ENCODE data around the gene TRAPPC14. TPM values are rescaled to one million over a fixed set of nuclear protein-coding genes. Genes with fewer than 3 reads are reported as not detected.
A peak's percentile ranks its signal among the peaks of the same experiment; 100 is the strongest.

Gene TRAPPC14
- total and polyA plus RNA-seq, 9 of the 15 experiments (the other 6 are each of a cell fraction or from before 2014, with no cell fraction given), result 0.42 to 45.9 (median 18.2) TPM

- no peak for TF ChIP-seq REST (IDR thresholded peaks at IDR 0.05; ENCODE audit: borderline replicate concordance)
- no peak for TF ChIP-seq REST (CRISPR knock-in tag; IDR thresholded peaks at IDR 0.05; ENCODE audit: low read depth)
- no peak for TF ChIP-seq MAFG (tag; conservative IDR thresholded peaks at IDR 0.05)
- no peak for TF ChIP-seq SRF (CRISPR knock-in tag; IDR thresholded peaks at IDR 0.05)
- no peak for TF ChIP-seq POLR2AphosphoS2 (IDR thresholded peaks at IDR 0.05; ENCODE audit: low read length)
- peak; percentile 93 for TF ChIP-seq ZBTB2 (IDR thresholded peaks at IDR 0.05)
- no peak for TF ChIP-seq RERE (CRISPR knock-in tag; IDR thresholded peaks at IDR 0.05; ENCODE audit: borderline replicate concordance)
- TF ChIP-seq SREBF1 (IDR thresholded peaks at IDR 0.05; ENCODE audit: borderline replicate concordance, low read depth, low read length), result no peak
- TF ChIP-seq TSHZ1 (CRISPR knock-in tag; IDR thresholded peaks at IDR 0.05), result no peak
Observed at GRCh38 chr7:100167912-100168323, 9.4 kb upstream of the TRAPPC14 start (continued).
